Activated CD8-positive, alpha-beta memory T cell treated with anti-CD3 and anti-CD28 coated beads, Interleukin-2, amount 10 ng/mL, durations not matched to agents 7 days and 5 days (primary cell): ENCODE results near the gene RAB3C. TPM values are rescaled to one million over a fixed set of nuclear protein-coding genes. Genes with fewer than 3 reads are reported as not detected.
"Not testable (repeated sequence)": the region's sequence is repeated elsewhere in the genome, so short reads cannot be mapped to it uniquely, and the experiment has no call there.

Source experiments
- ATAC-seq: fragments of 150-1000 bp; cut with Tn5 transposase; one replicate; pipeline ENCODE4 v1.10.0; 2021; ENCODE audit warnings: moderate library complexity
- CTCF ChIA-PET: fragments of 350-600 bp; sonication (Branson Sonifier 250); formaldehyde crosslinking; loops from one replicate; lab custom pipeline; 2021; ENCODE audit warnings: antibody characterized with exemption; lab: Charles Lee
- DNase-seq: peaks from one replicate; pipeline ENCODE4 v3.0.0-alpha.2; 2020
- H3K27ac Mint-ChIP-seq: one replicate; pipeline ENCODE4 v1.8.0; 2021; ENCODE audit warnings: mild to moderate bottlenecking, mixed read lengths
- H3K27me3 Mint-ChIP-seq: one replicate; pipeline ENCODE4 v1.8.0; 2021; ENCODE audit warnings: mixed read lengths
- H3K36me3 Mint-ChIP-seq: one replicate; pipeline ENCODE4 v1.8.0; 2021; ENCODE audit warnings: mild to moderate bottlenecking, mixed read lengths
- H3K4me1 Mint-ChIP-seq: one replicate; pipeline ENCODE4 v1.8.0; 2021; ENCODE audit warnings: mixed read lengths
- H3K4me3 Mint-ChIP-seq: one replicate; pipeline ENCODE4 v1.8.0; 2021; ENCODE audit warnings: mild to moderate bottlenecking, moderate library complexity, mixed read lengths
- H3K9me3 Mint-ChIP-seq: one replicate; pipeline ENCODE4 v1.8.0; 2022; ENCODE audit warnings: low read depth, mixed read lengths
- total RNA-seq, 2 experiments: library from RNA; stranded (reverse); gene quantifications; one replicate each; pipeline ENCODE4 v1.2.3, GENCODE V29; 2021

The RAB3C gene
- total RNA-seq, 2 experiments from 2014 or later = not detected

GRCh38 chr5:58710425-58710824 lies 127.5 kb downstream of the RAB3C start:
- ATAC-seq, H3K4me3 Mint-ChIP-seq, H3K9me3 Mint-ChIP-seq, DNase-seq, H3K27me3 Mint-ChIP-seq, H3K27ac Mint-ChIP-seq, CTCF ChIA-PET, H3K4me1 Mint-ChIP-seq, H3K36me3 Mint-ChIP-seq: not testable (repeated sequence)

GRCh38 chr5:58710871-58711270 lies 128.0 kb downstream of the RAB3C start:
- H3K4me1 Mint-ChIP-seq = no peaks in the 10 kb centered on the region
- peaks cover 3% of the 10 kb centered on the region for H3K9me3 Mint-ChIP-seq
- no peaks in the 10 kb centered on the region for H3K36me3 Mint-ChIP-seq
- no peak for DNase-seq
- CTCF ChIA-PET = no interaction called here
- H3K27ac Mint-ChIP-seq = no peak overlapping the region
- no peak overlapping the region for H3K4me3 Mint-ChIP-seq
- no peaks in the 10 kb centered on the region for H3K27me3 Mint-ChIP-seq
- no peak for ATAC-seq

- H3K4me1 Mint-ChIP-seq = no peaks in the 10 kb centered on the region
- no peaks in the 10 kb centered on the region for H3K36me3 Mint-ChIP-seq
- ATAC-seq (no peak), DNase-seq (no peak)
- H3K9me3 Mint-ChIP-seq = peaks cover 3% of the 10 kb centered on the region
- CTCF ChIA-PET = no interaction called here
- no peak overlapping the region for H3K4me3 Mint-ChIP-seq
- no peak overlapping the region for H3K27ac Mint-ChIP-seq
- no peaks in the 10 kb centered on the region for H3K27me3 Mint-ChIP-seq
Observed at GRCh38 chr5:58711965-58712364, 129.1 kb downstream of the RAB3C start.

GRCh38 chr5:58714046-58714445 lies 131.2 kb downstream of the RAB3C start:
- CTCF ChIA-PET = no interaction called here
- H3K9me3 Mint-ChIP-seq = peaks cover 3% of the 10 kb centered on the region
- DNase-seq (no peak), ATAC-seq (no peak)
- no peak overlapping the region for H3K4me3 Mint-ChIP-seq
- H3K36me3 Mint-ChIP-seq = no peaks in the 10 kb centered on the region
- no peaks in the 10 kb centered on the region for H3K4me1 Mint-ChIP-seq
- H3K27ac Mint-ChIP-seq = no peak overlapping the region
- H3K27me3 Mint-ChIP-seq = peaks cover 6% of the 10 kb centered on the region

GRCh38 chr5:58715997-58716656 lies 133.3 kb downstream of the RAB3C start:
- DNase-seq = no peak
- CTCF ChIA-PET = interaction anchor here (0.7 kb wide), 1 partner anchor 1418 kb away, joined by 4 read pairs; no protein-coding TSS in a partner anchor
- H3K4me3 Mint-ChIP-seq = no peak overlapping the region
- H3K27me3 Mint-ChIP-seq = peaks cover 9% of the 10 kb centered on the region
- no peak overlapping the region for H3K27ac Mint-ChIP-seq
- H3K9me3 Mint-ChIP-seq = peaks cover 3% of the 10 kb centered on the region
- no peaks in the 10 kb centered on the region for H3K36me3 Mint-ChIP-seq
- no peak for ATAC-seq
- no peaks in the 10 kb centered on the region for H3K4me1 Mint-ChIP-seq

GRCh38 chr5:58716713-58717112 lies 133.8 kb downstream of the RAB3C start:
- peaks cover 9% of the 10 kb centered on the region for H3K27me3 Mint-ChIP-seq
- CTCF ChIA-PET = interaction anchor here (0.7 kb wide), 1 partner anchor 1418 kb away, joined by 4 read pairs; no protein-coding TSS in a partner anchor
- DNase-seq (no peak), ATAC-seq (no peak)
- no peaks in the 10 kb centered on the region for H3K36me3 Mint-ChIP-seq
- H3K4me3 Mint-ChIP-seq = no peak overlapping the region
- no peak overlapping the region for H3K27ac Mint-ChIP-seq
- H3K9me3 Mint-ChIP-seq = peaks cover 3% of the 10 kb centered on the region
- no peaks in the 10 kb centered on the region for H3K4me1 Mint-ChIP-seq

GRCh38 chr5:58717303-58718007 lies 134.6 kb downstream of the RAB3C start:
- H3K4me3 Mint-ChIP-seq = no peak overlapping the region
- CTCF ChIA-PET = no interaction called here
- no peak for DNase-seq
- peaks cover 3% of the 10 kb centered on the region for H3K9me3 Mint-ChIP-seq
- no peaks in the 10 kb centered on the region for H3K4me1 Mint-ChIP-seq
- no peak overlapping the region for H3K27ac Mint-ChIP-seq
- H3K27me3 Mint-ChIP-seq = peaks cover 9% of the 10 kb centered on the region
- ATAC-seq = no peak
- no peaks in the 10 kb centered on the region for H3K36me3 Mint-ChIP-seq

GRCh38 chr5:58718269-58718978 lies 135.5 kb downstream of the RAB3C start:
- DNase-seq (no peak), ATAC-seq (no peak)
- Mint-ChIP-seq H3K36me3 (no peaks in the 10 kb centered on the region), H3K27ac (no peak overlapping the region), H3K4me1 (no peaks in the 10 kb centered on the region), H3K4me3 (no peak overlapping the region), H3K9me3 (peaks cover 3% of the 10 kb centered on the region), H3K27me3 (peaks cover 9% of the 10 kb centered on the region)
- CTCF ChIA-PET = no interaction called here

- no peaks in the 10 kb centered on the region for H3K9me3 Mint-ChIP-seq
- H3K4me1 Mint-ChIP-seq = no peaks in the 10 kb centered on the region
- DNase-seq (no peak), ATAC-seq (no peak)
- H3K36me3 Mint-ChIP-seq = no peaks in the 10 kb centered on the region
- peaks cover 9% of the 10 kb centered on the region for H3K27me3 Mint-ChIP-seq
- CTCF ChIA-PET = no interaction called here
- no peak overlapping the region for H3K27ac Mint-ChIP-seq
- H3K4me3 Mint-ChIP-seq = no peak overlapping the region
Observed at GRCh38 chr5:58722160-58722559, 139.3 kb downstream of the RAB3C start.

GRCh38 chr5:58724992-58725391 lies 142.1 kb downstream of the RAB3C start:
- Mint-ChIP-seq H3K9me3 (no peaks in the 10 kb centered on the region), H3K4me1 (no peaks in the 10 kb centered on the region), H3K4me3 (no peak overlapping the region), H3K27me3 (no peaks in the 10 kb centered on the region), H3K36me3 (no peaks in the 10 kb centered on the region), H3K27ac (no peak overlapping the region)
- CTCF ChIA-PET = no interaction called here
- no peak for ATAC-seq
- no peak for DNase-seq

- no peaks in the 10 kb centered on the region for H3K4me1 Mint-ChIP-seq
- no peaks in the 10 kb centered on the region for H3K9me3 Mint-ChIP-seq
- H3K36me3 Mint-ChIP-seq = no peaks in the 10 kb centered on the region
- CTCF ChIA-PET = interaction anchor here (0.6 kb wide), 1 partner anchor 66 kb away, joined by 3 read pairs; no protein-coding TSS in a partner anchor
- ATAC-seq (no peak), DNase-seq (no peak)
- H3K4me3 Mint-ChIP-seq = no peak overlapping the region
- peaks cover 4% of the 10 kb centered on the region for H3K27me3 Mint-ChIP-seq
- H3K27ac Mint-ChIP-seq = no peak overlapping the region
Observed at GRCh38 chr5:58731641-58732040, 148.8 kb downstream of the RAB3C start.

GRCh38 chr5:58735637-58736036 lies 152.8 kb downstream of the RAB3C start:
- no peaks in the 10 kb centered on the region for H3K9me3 Mint-ChIP-seq
- DNase-seq (no peak), ATAC-seq (no peak)
- no peaks in the 10 kb centered on the region for H3K36me3 Mint-ChIP-seq
- no peak overlapping the region for H3K27ac Mint-ChIP-seq
- H3K27me3 Mint-ChIP-seq = peaks cover 3% of the 10 kb centered on the region
- CTCF ChIA-PET = no interaction called here
- H3K4me1 Mint-ChIP-seq = no peaks in the 10 kb centered on the region
- H3K4me3 Mint-ChIP-seq = no peak overlapping the region

GRCh38 chr5:58736214-58736613 lies 153.3 kb downstream of the RAB3C start:
- Mint-ChIP-seq H3K4me3 (no peak overlapping the region), H3K4me1 (no peaks in the 10 kb centered on the region), H3K36me3 (no peaks in the 10 kb centered on the region), H3K9me3 (no peaks in the 10 kb centered on the region), H3K27me3 (peaks cover 2% of the 10 kb centered on the region), H3K27ac (no peak overlapping the region)
- ATAC-seq = no peak
- no peak for DNase-seq
- CTCF ChIA-PET = no interaction called here
